K562 (cell line): ENCODE measurements around the gene NPS. TPM values are rescaled to one million over a fixed set of nuclear protein-coding genes. Genes with fewer than 3 reads are reported as not detected.

Experiments used
- ATAC-seq: fragments of 200-7000 bp; cut with Tn5 transposase; 3 replicates; pipeline ENCODE4 v1.9.1; 2020; ENCODE audit warnings: moderate library complexity
- BruUV-seq: library from RNA; stranded (reverse); fragments of 400-500 nt; replicated peaks from 2 replicates; lab custom pipeline; 2021; lab: Mats Ljungman, UMichigan
- CTCF ChIA-PET: fragments of 300-600 bp; formaldehyde crosslinking; extraction: SDS; loops from one replicate; lab custom pipeline; 2021; ENCODE audit warnings: low intra/inter-chr PET ratio; lab: Yijun Ruan, JAX
- POLR2A ChIA-PET: fragments of 300-600, 350-650 bp; sonication (Branson Sonifier 250); formaldehyde crosslinking; extraction: SDS; loops from one replicate; lab custom pipeline; 2021; ENCODE audit warnings: antibody characterized with exemption, inconsistent platforms; lab: Yijun Ruan, JAX
- DNase-seq, 4 experiments: peaks; one replicate each; pipeline versions ENCODE4 v3.0.0 to v3.0.0-alpha.2; 2011 to 2018; ENCODE audit warnings: low spot score in 3 of 4, mixed read lengths in 3 of 4; ENCODE audit errors: extremely low read depth in 1 of 4
- FAIRE-seq: peaks from 2 replicates; lab custom pipeline; 2011; peaks lifted over from hg19 to GRCh38; lab: Jason Lieb, UNC
- H2AFZ ChIP-seq: 2 replicates; pipeline ENCODE4 v1.6.0; 2011; ENCODE audit warnings: low read depth, low read length, control low read depth, inconsistent platforms
- H3K27ac ChIP-seq: fragments of 200-600 bp; 3 replicates; pipeline ENCODE4 v1.8.0; 2011; ENCODE audit warnings: low read depth, mild to moderate bottlenecking, control low read depth, inconsistent platforms, low read length, moderate library complexity, mixed read lengths; ENCODE audit errors: extremely low read depth
- H3K27me3 ChIP-seq, 2 experiments: fragments of 300-600 bp in 1 of 2; 2 replicates in 1 of 2; 3 replicates in 1 of 2; pipeline versions ENCODE4 v1.6.0 to v1.8.0; 2011; ENCODE audit warnings: inconsistent platforms in 2 of 2, low read length in 2 of 2, mild to moderate bottlenecking in 1 of 2, mixed read lengths in 1 of 2, moderate library complexity in 1 of 2; ENCODE audit not compliant: control insufficient read depth in 2 of 2, insufficient read depth in 2 of 2
- H3K36me3 ChIP-seq: fragments of 300-600 bp; 3 replicates; pipeline ENCODE4 v1.8.0; 2011; ENCODE audit warnings: mild to moderate bottlenecking, low read length, inconsistent platforms; ENCODE audit not compliant: control insufficient read depth, insufficient read depth
- H3K4me1 ChIP-seq, 2 experiments: fragments of 200-600 bp in 1 of 2; replicated peaks in 1 of 2; 2 replicates in 1 of 2; 3 replicates in 1 of 2; pipeline versions ENCODE4 v1.5.1 to v1.8.0; 2011; ENCODE audit warnings: inconsistent platforms in 2 of 2, low read length in 2 of 2, mild to moderate bottlenecking in 1 of 2, mixed read lengths in 1 of 2, moderate library complexity in 1 of 2; ENCODE audit not compliant: control insufficient read depth in 2 of 2, insufficient read depth in 2 of 2
- H3K4me2 ChIP-seq: 2 replicates; pipeline ENCODE4 v1.6.1; 2011; ENCODE audit warnings: low read length, control low read depth, inconsistent platforms, mixed read lengths; ENCODE audit not compliant: insufficient read depth
- H3K4me3 ChIP-seq: fragments of 200-600 bp; sonication (generic), shearing (Covaris generic); 2 replicates; pipeline ENCODE4 v1.5.1; 2016; ENCODE audit warnings: control low read depth, inconsistent platforms
- H3K79me2 ChIP-seq: fragments of 200-600 bp; 3 replicates; pipeline ENCODE4 v1.8.0; 2011; ENCODE audit warnings: low read length, inconsistent platforms; ENCODE audit not compliant: control insufficient read depth, insufficient read depth
- H3K9ac ChIP-seq, 2 experiments: 2 replicates each; pipeline versions ENCODE4 v1.6.0 to v1.6.1; 2011; ENCODE audit warnings: low read depth in 2 of 2, low read length in 2 of 2, control low read depth in 1 of 2, inconsistent platforms in 1 of 2, mild to moderate bottlenecking in 1 of 2, mixed read lengths in 1 of 2; ENCODE audit not compliant: insufficient read depth in 1 of 2
- H3K9me1 ChIP-seq: one replicate; pipeline ENCODE4 v1.6.0; 2011; ENCODE audit warnings: inconsistent platforms, mild to moderate bottlenecking, low read length, moderate library complexity; ENCODE audit not compliant: control insufficient read depth, insufficient read depth
- H3K9me3 ChIP-seq: replicated peaks from 2 replicates; pipeline ENCODE4 v1.5.1; 2011; ENCODE audit warnings: low read depth, low read length, inconsistent platforms; ENCODE audit not compliant: control insufficient read depth, insufficient read depth
- H4K20me1 ChIP-seq: replicated peaks from 2 replicates; pipeline ENCODE4 v1.6.1; 2011; ENCODE audit warnings: low read length, inconsistent platforms, mixed read lengths; ENCODE audit not compliant: control insufficient read depth, insufficient read depth
- HDAC8 ChIP-seq: fragments of 450-650 bp; IDR thresholded peaks from 2 replicates; pipeline ENCODE4 v1.6.1; 2016; ENCODE audit warnings: mild to moderate bottlenecking, missing genetic modification characterization, moderate library complexity, missing compliant biosample characterization
- HMG20A ChIP-seq: fragments of 450-650 bp; formaldehyde crosslinking; conservative IDR thresholded peaks from 2 replicates; pipeline ENCODE4 v1.4.0; 2020; ENCODE audit warnings: mild to moderate bottlenecking, mixed read lengths
- MCM3 ChIP-seq: fragments of 450-650 bp; IDR thresholded peaks from 2 replicates; pipeline ENCODE4 v1.6.1; 2016
- NFXL1 ChIP-seq: fragments of 450-650 bp; formaldehyde crosslinking; IDR thresholded peaks from 2 replicates; pipeline ENCODE4 v1.4.0; 2021; ENCODE audit warnings: mild to moderate bottlenecking
- PHTF2 ChIP-seq: fragments of 250-450 bp; sonication (Bioruptor Pico); IDR thresholded peaks from 2 replicates; pipeline ENCODE4 v1.5.0; 2021; ENCODE audit warnings: mild to moderate bottlenecking
- RUNX1 ChIP-seq: sonication (generic); IDR thresholded peaks from 2 replicates; pipeline ENCODE4 v1.6.1; 2016; ENCODE audit warnings: antibody characterized with exemption, low read depth
- STAT5A ChIP-seq: IDR thresholded peaks from 2 replicates; pipeline ENCODE4 v1.6.1; 2012; ENCODE audit warnings: low read length, inconsistent platforms, borderline replicate concordance
- TGIF2 ChIP-seq: sonication (generic); formaldehyde crosslinking; IDR thresholded peaks from 2 replicates; pipeline ENCODE4 v1.8.1; 2022; ENCODE audit warnings: mild to moderate bottlenecking, missing genetic modification reagents, moderate library complexity
- ZNF316 ChIP-seq: fragments of 450-650 bp; IDR thresholded peaks from 2 replicates; pipeline ENCODE4 v1.6.1; 2016
- ZNF41 ChIP-seq: fragments of 250-450 bp; sonication (Bioruptor Pico); conservative IDR thresholded peaks from 2 replicates; pipeline ENCODE4 v1.4.0; 2020; ENCODE audit warnings: mild to moderate bottlenecking
- ZZZ3 ChIP-seq: fragments of 450-650 bp; IDR thresholded peaks from 2 replicates; pipeline ENCODE4 v1.6.1; 2016; ENCODE audit warnings: antibody characterized with exemption, mild to moderate bottlenecking, moderate library complexity
- WGBS: fragments of 100-300 bp; shearing (Covaris generic); methylation state at CpG from one replicate; pipeline ENCODE4 v1.1.6; 2016; ENCODE audit warnings: low coverage, mixed read lengths; ENCODE audit not compliant: insufficient coverage; ENCODE audit errors: missing lambda C conversion rate; 5-methylcytosine and 5-hydroxymethylcytosine counted together
- in situ Hi-C: fragments of 300-500 bp; cut with MboI; formaldehyde crosslinking; loops from 4 replicates; pipeline ENCODE4 v1.15.0; 2018; ENCODE audit warnings: inconsistent platforms, mixed read lengths
- intact Hi-C: fragments of 100-400 bp; cut with micrococcal nuclease; formaldehyde crosslinking; loops from 2 replicates; pipeline ENCODE4 v1.14.2; 2022
- polyA plus RNA-seq, 8 experiments: library from polyadenylated mRNA; depleted of rRNA in 4 of 8; stranded (reverse) in 5 of 8; unstranded in 3 of 8; fragments of >200 nt; fragmentation: Nextera tagmentation in 2 of 8; fragmentation: Illumina TruSeq in 1 of 8; extraction: Ambion mirVana in 2 of 8; extraction: Trizol in 1 of 8; gene quantifications; 2 replicates each; pipeline versions ENCODE4 v1.2.1 to v1.2.3, GENCODE V29; 2011 to 2014; ENCODE audit warnings: inconsistent platforms in 1 of 8, missing spikeins in 1 of 8
- total RNA-seq, 7 experiments: library from RNA; depleted of rRNA in 6 of 7; stranded (reverse); fragments of >200 nt in 6 of 7; fragmentation: Illumina TruSeq in 2 of 7; extraction: Trizol in 2 of 7; gene quantifications; 2 replicates each; pipeline versions ENCODE4 v1.2.1 to v1.2.3, GENCODE V29; 2011 to 2021; ENCODE audit warnings: low replicate concordance in 1 of 7
- TF ChIP-seq, protein P1 (sequence below): fragments of 450-650 bp; IDR thresholded peaks from one replicate; pipeline ENCODE4 v1.6.1; 2018; ENCODE audit warnings: mild to moderate bottlenecking, moderate library complexity; ENCODE audit not compliant: partially characterized antibody
- TF ChIP-seq, protein P2 (sequence below), 2 experiments: fragments of 450-650 bp in 1 of 2; sonication (generic) in 1 of 2; formaldehyde crosslinking; conservative IDR thresholded peaks; 2 replicates each; pipeline versions ENCODE4 v1.4.0 to v1.8.1; 2020 to 2022; ENCODE audit warnings: mild to moderate bottlenecking in 1 of 2, missing genetic modification reagents in 1 of 2
- TF ChIP-seq, protein P3 (sequence below): fragments of 250-450 bp; sonication (Bioruptor Pico); IDR thresholded peaks from 2 replicates; pipeline ENCODE4 v1.4.0; 2020

NPS gene
- total and polyA plus RNA-seq, 9 of the 15 experiments (the other 6 are each of a cell fraction or from before 2014, with no cell fraction given): not detected

DNA sequence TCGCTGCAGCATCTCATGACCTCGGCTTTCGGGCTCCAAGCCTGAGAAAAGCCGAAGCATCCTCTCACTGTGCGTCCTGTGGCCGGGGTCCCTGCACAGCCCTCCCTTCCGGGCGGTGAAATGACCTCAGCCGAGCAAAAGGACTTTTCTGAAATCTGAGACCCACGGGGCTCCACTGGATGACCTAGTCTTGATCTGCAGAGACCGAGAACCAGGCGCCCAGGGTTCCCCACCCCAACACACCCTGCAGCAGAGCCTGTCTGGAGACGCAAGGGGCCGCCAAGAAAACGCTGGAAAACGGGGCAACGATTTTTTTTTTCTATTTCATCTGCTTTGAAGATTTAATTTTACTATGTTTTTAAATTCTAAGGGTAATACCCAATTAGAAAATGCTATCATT is 31.7 kb downstream of the NPS start:
- Histone ChIP-seq H4K20me1 (no peaks in the 10 kb centered on the region), H3K79me2 (no peaks in the 10 kb centered on the region), H3K27me3 (no peaks in the 10 kb centered on the region), H3K4me2 (no peak overlapping the region), H2AFZ (no peak overlapping the region), H3K36me3 (no peaks in the 10 kb centered on the region)
- POLR2A ChIA-PET: no interaction called here
- no peak for DNase-seq
- in situ Hi-C loops: no loop called here
- TF ChIP-seq, protein P1, sequence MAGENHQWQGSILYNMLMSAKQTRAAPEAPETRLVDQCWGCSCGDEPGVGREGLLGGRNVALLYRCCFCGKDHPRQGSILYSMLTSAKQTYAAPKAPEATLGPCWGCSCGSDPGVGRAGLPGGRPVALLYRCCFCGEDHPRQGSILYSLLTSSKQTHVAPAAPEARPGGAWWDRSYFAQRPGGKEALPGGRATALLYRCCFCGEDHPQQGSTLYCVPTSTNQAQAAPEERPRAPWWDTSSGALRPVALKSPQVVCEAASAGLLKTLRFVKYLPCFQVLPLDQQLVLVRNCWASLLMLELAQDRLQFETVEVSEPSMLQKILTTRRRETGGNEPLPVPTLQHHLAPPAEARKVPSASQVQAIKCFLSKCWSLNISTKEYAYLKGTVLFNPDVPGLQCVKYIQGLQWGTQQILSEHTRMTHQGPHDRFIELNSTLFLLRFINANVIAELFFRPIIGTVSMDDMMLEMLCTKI: no peak
- TF ChIP-seq STAT5A: no peak
- TF ChIP-seq ZNF41: no peak
- no peak for TF ChIP-seq HDAC8 (tag)
- TF ChIP-seq ZNF316: no peak
- TF ChIP-seq, protein P2, sequence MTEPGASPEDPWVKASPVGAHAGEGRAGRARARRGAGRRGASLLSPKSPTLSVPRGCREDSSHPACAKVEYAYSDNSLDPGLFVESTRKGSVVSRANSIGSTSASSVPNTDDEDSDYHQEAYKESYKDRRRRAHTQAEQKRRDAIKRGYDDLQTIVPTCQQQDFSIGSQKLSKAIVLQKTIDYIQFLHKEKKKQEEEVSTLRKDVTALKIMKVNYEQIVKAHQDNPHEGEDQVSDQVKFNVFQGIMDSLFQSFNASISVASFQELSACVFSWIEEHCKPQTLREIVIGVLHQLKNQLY (CRISPR knock-in tag; conservative IDR thresholded peaks at IDR 0.05): no peak
- no peak for TF ChIP-seq RUNX1
- no peak for TF ChIP-seq PHTF2 (CRISPR knock-in tag)
- TF ChIP-seq NFXL1 (CRISPR knock-in tag): no peak
- no peak for TF ChIP-seq ZZZ3
- no peak for TF ChIP-seq MCM3
- no peak for TF ChIP-seq TGIF2 (CRISPR knock-in tag)
- TF ChIP-seq, protein P3, sequence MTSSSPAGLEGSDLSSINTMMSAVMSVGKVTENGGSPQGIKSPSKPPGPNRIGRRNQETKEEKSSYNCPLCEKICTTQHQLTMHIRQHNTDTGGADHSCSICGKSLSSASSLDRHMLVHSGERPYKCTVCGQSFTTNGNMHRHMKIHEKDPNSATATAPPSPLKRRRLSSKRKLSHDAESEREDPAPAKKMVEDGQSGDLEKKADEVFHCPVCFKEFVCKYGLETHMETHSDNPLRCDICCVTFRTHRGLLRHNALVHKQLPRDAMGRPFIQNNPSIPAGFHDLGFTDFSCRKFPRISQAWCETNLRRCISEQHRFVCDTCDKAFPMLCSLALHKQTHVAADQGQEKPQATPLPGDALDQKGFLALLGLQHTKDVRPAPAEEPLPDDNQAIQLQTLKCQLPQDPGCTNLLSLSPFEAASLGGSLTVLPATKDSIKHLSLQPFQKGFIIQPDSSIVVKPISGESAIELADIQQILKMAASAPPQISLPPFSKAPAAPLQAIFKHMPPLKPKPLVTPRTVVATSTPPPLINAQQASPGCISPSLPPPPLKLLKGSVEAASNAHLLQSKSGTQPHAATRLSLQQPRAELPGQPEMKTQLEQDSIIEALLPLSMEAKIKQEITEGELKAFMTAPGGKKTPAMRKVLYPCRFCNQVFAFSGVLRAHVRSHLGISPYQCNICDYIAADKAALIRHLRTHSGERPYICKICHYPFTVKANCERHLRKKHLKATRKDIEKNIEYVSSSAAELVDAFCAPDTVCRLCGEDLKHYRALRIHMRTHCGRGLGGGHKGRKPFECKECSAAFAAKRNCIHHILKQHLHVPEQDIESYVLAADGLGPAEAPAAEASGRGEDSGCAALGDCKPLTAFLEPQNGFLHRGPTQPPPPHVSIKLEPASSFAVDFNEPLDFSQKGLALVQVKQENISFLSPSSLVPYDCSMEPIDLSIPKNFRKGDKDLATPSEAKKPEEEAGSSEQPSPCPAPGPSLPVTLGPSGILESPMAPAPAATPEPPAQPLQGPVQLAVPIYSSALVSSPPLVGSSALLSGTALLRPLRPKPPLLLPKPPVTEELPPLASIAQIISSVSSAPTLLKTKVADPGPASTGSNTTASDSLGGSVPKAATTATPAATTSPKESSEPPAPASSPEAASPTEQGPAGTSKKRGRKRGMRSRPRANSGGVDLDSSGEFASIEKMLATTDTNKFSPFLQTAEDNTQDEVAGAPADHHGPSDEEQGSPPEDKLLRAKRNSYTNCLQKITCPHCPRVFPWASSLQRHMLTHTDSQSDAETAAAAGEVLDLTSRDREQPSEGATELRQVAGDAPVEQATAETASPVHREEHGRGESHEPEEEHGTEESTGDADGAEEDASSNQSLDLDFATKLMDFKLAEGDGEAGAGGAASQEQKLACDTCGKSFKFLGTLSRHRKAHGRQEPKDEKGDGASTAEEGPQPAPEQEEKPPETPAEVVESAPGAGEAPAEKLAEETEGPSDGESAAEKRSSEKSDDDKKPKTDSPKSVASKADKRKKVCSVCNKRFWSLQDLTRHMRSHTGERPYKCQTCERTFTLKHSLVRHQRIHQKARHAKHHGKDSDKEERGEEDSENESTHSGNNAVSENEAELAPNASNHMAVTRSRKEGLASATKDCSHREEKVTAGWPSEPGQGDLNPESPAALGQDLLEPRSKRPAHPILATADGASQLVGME (CRISPR knock-in tag): no peak
- TF ChIP-seq HMG20A (CRISPR knock-in tag): no peak
- TF ChIP-seq, all 486 proteins: peak for 0
- no peaks in the 10 kb centered on the region for H3K9me3 ChIP-seq
- no TSS peak for BruUV-seq
- FAIRE-seq (no peak), ATAC-seq (no peak)
- WGBS: 2% methylated on average over 10 of the region's 17 CpGs
- H3K9me1 ChIP-seq: no peaks in the 10 kb centered on the region
- no peak overlapping the region for H3K27ac ChIP-seq
- intact Hi-C loops: no loop called here
- CTCF ChIA-PET: no interaction called here
- no peak overlapping the region for H3K9ac ChIP-seq
- H3K4me1 ChIP-seq: no peaks in the 10 kb centered on the region
- no peak overlapping the region for H3K4me3 ChIP-seq
